GM06990 (cell line): Measurements from ENCODE around the gene PTAFR.
A peak's percentile ranks its signal among the peaks of the same experiment; 100 is the strongest.

Source experiments
- DNase-seq: peaks from one replicate; pipeline ENCODE4 v3.0.0-alpha.2; 2011; ENCODE audit not compliant: insufficient read length; ENCODE audit errors: extremely low read depth
- H3K27me3 ChIP-seq: replicated peaks from 2 replicates; pipeline ENCODE4 v1.6.0; 2011; ENCODE audit warnings: low read length; ENCODE audit not compliant: control insufficient read depth, insufficient read depth
- H3K36me3 ChIP-seq: 2 replicates; pipeline ENCODE4 v1.5.1; 2011; ENCODE audit warnings: low read length; ENCODE audit not compliant: control insufficient read depth, insufficient read depth
- H3K4me3 ChIP-seq: replicated peaks from 2 replicates; pipeline ENCODE4 v1.5.1; 2011; ENCODE audit warnings: low read depth, mild to moderate bottlenecking, control low read depth, low read length
- CTCF ChIP-seq: IDR thresholded peaks from 2 replicates; pipeline ENCODE4 v1.5.1; 2011; ENCODE audit warnings: low read length, control low read depth, mild to moderate bottlenecking, inconsistent platforms; ENCODE audit not compliant: insufficient read depth, poor library complexity, severe bottlenecking

PTAFR gene

GRCh38 chr1:28176492-28177470 lies at the start of gene PTAFR:
TSS of gene PTAFR (minus strand) at chr1:28176690. CDS start at chr1:28151021, 25,669 bp downstream.
- DNase-seq = peak; percentile 72
- TF ChIP-seq CTCF = no peak
- H3K27me3 ChIP-seq = no peaks in the 10 kb centered on the region
- no peaks in the 10 kb centered on the region for H3K36me3 ChIP-seq
- peak within 1 kb of the TSS; percentile 60 for H3K4me3 ChIP-seq

- Histone ChIP-seq H3K27me3 (no peaks in the 10 kb centered on the region), H3K36me3 (peaks cover 3% of the 10 kb centered on the region), H3K4me3 (no peak overlapping the region)
- no peak for DNase-seq
- TF ChIP-seq CTCF = no peak
Measured at GRCh38 chr1:28213315-28213714, 36.8 kb upstream of the PTAFR start.

- no peak for TF ChIP-seq CTCF
- peaks cover 4% of the 10 kb centered on the region for H3K36me3 ChIP-seq
- H3K27me3 ChIP-seq = no peaks in the 10 kb centered on the region
- DNase-seq = no peak
- no peak overlapping the region for H3K4me3 ChIP-seq
Measured at GRCh38 chr1:28209700-28210099, 33.2 kb upstream of the PTAFR start.

GRCh38 chr1:28208818-28209441 lies 32.4 kb upstream of the PTAFR start:
- no peak for DNase-seq
- Histone ChIP-seq H3K36me3 (peaks cover 9% of the 10 kb centered on the region), H3K4me3 (no peak overlapping the region), H3K27me3 (no peaks in the 10 kb centered on the region)
- TF ChIP-seq CTCF = peak; percentile 81

GRCh38 chr1:28205243-28205642 lies 28.8 kb upstream of the PTAFR start:
- peaks cover 23% of the 10 kb centered on the region for H3K36me3 ChIP-seq
- no peaks in the 10 kb centered on the region for H3K27me3 ChIP-seq
- no peak for DNase-seq
- H3K4me3 ChIP-seq = no peak overlapping the region
- no peak for TF ChIP-seq CTCF
